22Rv1 (cell line): ENCODE measurements around the gene SLC19A2.

Experiments used
- CTCF ChIP-seq: fragments of 450-650 bp; IDR thresholded peaks from 2 replicates; pipeline ENCODE4 v1.5.1; 2017; ENCODE audit warnings: mild to moderate bottlenecking
- ZFX ChIP-seq: fragments of 450-650 bp; IDR thresholded peaks from 2 replicates; pipeline ENCODE4 v1.6.1; 2017; ENCODE audit warnings: antibody characterized with exemption, borderline replicate concordance

- no peak for TF ChIP-seq CTCF
- TF ChIP-seq ZFX = no peak
These were observed 64.4 kb downstream of the SLC19A2 start for GRCh38 chr1:169421309-169421708.
